ENCODE data around the gene RAP1GAP2. TPM values are rescaled to one million over a fixed set of nuclear protein-coding genes. Genes with fewer than 3 reads are reported as not detected.
A peak's percentile ranks its signal among the peaks of the same experiment; 100 is the strongest.

RAP1GAP2 gene
- total and polyA plus RNA-seq, 2 of the 8 experiments (the other 6 are each of a cell fraction or from before 2014, with no cell fraction given), result 24.0 to 63.8 TPM

- peak overlapping the region; percentile 17 for H4K91ac ChIP-seq (replicated peaks; ENCODE audit: insufficient read length, low read length)
- H3K27ac ChIP-seq (ENCODE audit: low read depth, low read length), result no peak overlapping the region
- no peak for FAIRE-seq
- H4K20me1 ChIP-seq (replicated peaks in 1 of 2; ENCODE audit: control insufficient read depth in 1 of 2, insufficient read depth in 2 of 2, low read length in 2 of 2), result peaks cover 5 to 8% of the 10 kb centered on the region in 2 experiments
- no peak overlapping the region for H3K56ac ChIP-seq (replicated peaks; ENCODE audit: insufficient read length, low read depth, low read length)
- H3K27me3 ChIP-seq (replicated peaks in 1 of 4; ENCODE audit: control insufficient read depth in 3 of 4, extremely low read depth in 1 of 4, insufficient read depth in 3 of 4, low read length in 3 of 4), result no peaks in the 10 kb centered on the region
- no peaks in the 10 kb centered on the region for H3K9me3 ChIP-seq (ENCODE audit: insufficient read depth in 2 of 2, low read depth in 1 of 2, low read length in 1 of 2)
- no peak overlapping the region; the same call in 1 of the 2 replicates for H2BK15ac ChIP-seq (ENCODE audit: low read length)
- 84% methylated on average over 17 of the region's 17 CpGs; no CpG with 5 or more reads in 1 of the 2 experiments for WGBS, 2 experiments (ENCODE audit: extremely low coverage in 1 of 2, insufficient coverage in 1 of 2, insufficient read length in 1 of 2, insufficient replicate concordance in 2 of 2, low coverage in 1 of 2, low lambda C conversion rate in 2 of 2, missing lambda C conversion rate in 1 of 2)
- no peak overlapping the region for H2BK5ac ChIP-seq (ENCODE audit: low read depth, low read length)
- ChIA-PET POLR2A (ENCODE audit: partially characterized antibody) (interaction anchor here (0.8 to 0.9 kb wide), 3 partner anchors 8 to 93 kb away, joined by 3 read pairs; no protein-coding TSS in a partner anchor), CTCF (ENCODE audit: partially characterized antibody) (interaction anchor here (0.8 to 0.9 kb wide), 3 partner anchors 30 to 127 kb away, joined by 3 to 5 read pairs (median 3); no protein-coding TSS in a partner anchor)
- H3K23me2 ChIP-seq (ENCODE audit: low read depth, low read length), result no peaks in the 10 kb centered on the region
- H3K9ac ChIP-seq (replicated peaks in 1 of 4; ENCODE audit: extremely low read depth in 1 of 4, low read depth in 3 of 4, low read length in 3 of 4), result no peak overlapping the region
- no peak overlapping the region for H3K4me3 ChIP-seq (ENCODE audit: extremely low read depth in 1 of 4, insufficient read depth in 2 of 4, low read depth in 3 of 4, low read length in 4 of 4)
- H2BK12ac ChIP-seq (ENCODE audit: low read depth, low read length), result no peak overlapping the region
- no peak overlapping the region; the same call in 1 of the 2 replicates for H4K8ac ChIP-seq (ENCODE audit: extremely low read depth, insufficient read depth, low read length)
- H3K79me2 ChIP-seq (ENCODE audit: control insufficient read depth in 1 of 2, insufficient read depth in 2 of 2, low read length in 2 of 2), result peaks cover 0 to 23% of the 10 kb centered on the region in 2 experiments; a peak in 3 of 4 replicates
- H3K4me2 ChIP-seq (ENCODE audit: insufficient read depth in 1 of 2, low read depth in 2 of 2, low read length in 2 of 2), result no peak overlapping the region
- no peak overlapping the region for H3K14ac ChIP-seq (ENCODE audit: insufficient read length)
- H3K18ac ChIP-seq (ENCODE audit: extremely low read depth, low read length), result no peak overlapping the region
- H3K4me1 ChIP-seq (replicated peaks in 1 of 4; ENCODE audit: control insufficient read depth in 3 of 4, insufficient read depth in 4 of 4, low read length in 3 of 4), result peaks cover 2 to 23% (median 7%) of the 10 kb centered on the region in 4 experiments; a peak in 5 of 7 replicates
- H3K4ac ChIP-seq (replicated peaks; ENCODE audit: insufficient read length, low read depth, low read length), result no peak overlapping the region
- H4K5ac ChIP-seq (ENCODE audit: insufficient read length, low read depth, low read length), result no peak overlapping the region
- no peak overlapping the region for H3K23ac ChIP-seq (ENCODE audit: insufficient read length)
- no peak overlapping the region for H2BK120ac ChIP-seq (replicated peaks; ENCODE audit: low read depth, low read length)
- DNase-seq (ENCODE audit: low read depth in 1 of 2, low spot score in 2 of 2), result no peak
- no peaks in the 10 kb centered on the region for H3K36me3 ChIP-seq (ENCODE audit: control insufficient read depth in 2 of 4, insufficient read depth in 4 of 4, low read length in 3 of 4)
- peaks cover 2% of the 10 kb centered on the region; the same call in 1 of the 2 replicates for H3K79me1 ChIP-seq (ENCODE audit: low read depth, low read length)
- no peak overlapping the region for H2AFZ ChIP-seq (ENCODE audit: low read length)
- H2AK5ac ChIP-seq (ENCODE audit: low read depth, low read length), result peak overlapping the region; percentile 60; the same call in 1 of the 2 replicates
- H2BK20ac ChIP-seq (ENCODE audit: low read length), result no peak overlapping the region
- TF ChIP-seq RAD21 (IDR thresholded peaks at IDR 0.05 in 1 of 2, conservative IDR thresholded peaks at IDR 0.05 in 1 of 2; ENCODE audit: low read depth in 2 of 2, low read length in 2 of 2) (no peak), MAFK (IDR thresholded peaks at IDR 0.05; ENCODE audit: low read depth, low read length) (no peak), ASH2L (IDR thresholded peaks at IDR 0.05; ENCODE audit: low read length) (no peak), CTCF (IDR thresholded peaks at IDR 0.05; ENCODE audit: control extremely low read depth in 1 of 3, insufficient read depth in 1 of 3, low read depth in 1 of 3, low read length in 3 of 3) (no peak), YY1 (IDR thresholded peaks at IDR 0.05; ENCODE audit: low read depth, low read length) (no peak), TCF12 (IDR thresholded peaks at IDR 0.05; ENCODE audit: low read depth, low read length) (no peak), E2F6 (IDR thresholded peaks at IDR 0.05) (no peak), JUND (IDR thresholded peaks at IDR 0.05; ENCODE audit: low read length) (no peak), CHD2 (IDR thresholded peaks at IDR 0.05; ENCODE audit: low read length) (no peak)
These were observed 159.8 kb downstream of the RAP1GAP2 start for GRCh38 chr17:2955931-2956582.
